Heart left ventricle (tissue), 13 donors: ENCODE data around the gene RNASE9.

Experiments used
- POLR2A ChIP-seq, 2 donors: fragments of 450-650 bp; IDR thresholded peaks; one replicate each; pipeline ENCODE4 v1.6.1; 2017; ENCODE audit warnings: antibody characterized with exemption in 2 of 2, mild to moderate bottlenecking in 2 of 2, moderate library complexity in 2 of 2
- TF ChIP-seq, protein P1 (sequence below), 12 donors: fragments of 200-600 bp; sonication (generic) in 4 of 12; IDR thresholded peaks; one replicate each; pipeline versions ENCODE4 v1.5.0 to v1.8.0; 2018 to 2022; ENCODE audit warnings: antibody characterized with exemption in 12 of 12, mild to moderate bottlenecking in 5 of 12
- donor health status: ischemic (EF 13 %, LVEDD 7.1; RV severe dilation, severe dysfunction).
- donor health status: DM: no; HTN: yes; CAD: no.
- donor health status: DM: no; HTN: no; CAD: no.
- donor health status: ischemic (EF 25% LVEDD 6.9; RV normal size, moderate dysfunction).
- donor health status: ischemic (EF 25% LVEDD 5.7; RV mildly dilated, moderate dysfunction).
- donor health status: ischemic (EF 35%, LVEDD 5.7; RV mildly dilated, moderate dysfunction).
- donor health status: nonischemic (EF 11% LVEDD 7.7; RV severe dilation, severe dysfunction).
- donor health status: DM: yes; HTN: yes; CAD: no.
- donor health status: PGD.
- donor health status: ischemic (EF 29% LVEDD 5.4; RV normal size, mild dysfunction).
- donor health status: nonischemic (EF 23%, LVEDD 6.1; RV moderate dilation, normal function).

GRCh38 chr14:20548414-20549158, 12.3 kb downstream of the RNASE9 start:
- TF ChIP-seq, protein P1, sequence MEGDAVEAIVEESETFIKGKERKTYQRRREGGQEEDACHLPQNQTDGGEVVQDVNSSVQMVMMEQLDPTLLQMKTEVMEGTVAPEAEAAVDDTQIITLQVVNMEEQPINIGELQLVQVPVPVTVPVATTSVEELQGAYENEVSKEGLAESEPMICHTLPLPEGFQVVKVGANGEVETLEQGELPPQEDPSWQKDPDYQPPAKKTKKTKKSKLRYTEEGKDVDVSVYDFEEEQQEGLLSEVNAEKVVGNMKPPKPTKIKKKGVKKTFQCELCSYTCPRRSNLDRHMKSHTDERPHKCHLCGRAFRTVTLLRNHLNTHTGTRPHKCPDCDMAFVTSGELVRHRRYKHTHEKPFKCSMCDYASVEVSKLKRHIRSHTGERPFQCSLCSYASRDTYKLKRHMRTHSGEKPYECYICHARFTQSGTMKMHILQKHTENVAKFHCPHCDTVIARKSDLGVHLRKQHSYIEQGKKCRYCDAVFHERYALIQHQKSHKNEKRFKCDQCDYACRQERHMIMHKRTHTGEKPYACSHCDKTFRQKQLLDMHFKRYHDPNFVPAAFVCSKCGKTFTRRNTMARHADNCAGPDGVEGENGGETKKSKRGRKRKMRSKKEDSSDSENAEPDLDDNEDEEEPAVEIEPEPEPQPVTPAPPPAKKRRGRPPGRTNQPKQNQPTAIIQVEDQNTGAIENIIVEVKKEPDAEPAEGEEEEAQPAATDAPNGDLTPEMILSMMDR (IDR thresholded peaks at IDR 0.05), result no peak
- no peak for TF ChIP-seq POLR2A (IDR thresholded peaks at IDR 0.05)
